Endothelial cell of umbilical vein (primary cell): ENCODE data around the gene LACTBL1. TPM values are rescaled to one million over a fixed set of nuclear protein-coding genes. Genes with fewer than 3 reads are reported as not detected.

ENCODE experiments used
- BruUV-seq: library from RNA; stranded (reverse); fragments of 400-500 nt; replicated peaks from 2 replicates; lab custom pipeline; 2021; lab: Mats Ljungman, UMichigan
- CTCF ChIA-PET: fragments of 300-600, 350-600 bp; sonication (Branson Sonifier 250); formaldehyde crosslinking; loops from one replicate; lab custom pipeline; 2021; ENCODE audit warnings: antibody characterized with exemption, inconsistent platforms; lab: Charles Lee
- POLR2A ChIA-PET: fragments of 300-600, 350-600 bp; sonication (Branson Sonifier 250); formaldehyde crosslinking; loops from one replicate; lab custom pipeline; 2021; ENCODE audit warnings: antibody characterized with exemption, inconsistent platforms; lab: Charles Lee
- DNase-seq: peaks from one replicate; pipeline ENCODE4 v3.0.0-alpha.2; 2011; ENCODE audit warnings: low read depth, low spot score
- FAIRE-seq: peaks from 2 replicates; lab custom pipeline; 2011; peaks lifted over from hg19 to GRCh38; lab: Jason Lieb, UNC
- H2AFZ ChIP-seq: 2 replicates; pipeline ENCODE4 v1.6.0; 2012; ENCODE audit warnings: low read depth, low read length, control low read depth, inconsistent platforms
- H3K27ac ChIP-seq: 2 replicates; pipeline ENCODE4 v1.5.1; 2011; ENCODE audit warnings: low read depth, mild to moderate bottlenecking, control low read depth, low read length, moderate library complexity; ENCODE audit not compliant: insufficient read depth
- H3K27me3 ChIP-seq, 2 experiments: 2 replicates each; pipeline versions ENCODE4 v1.6.0 to v1.6.1; 2011; ENCODE audit warnings: low read length in 2 of 2, mixed read lengths in 1 of 2; ENCODE audit not compliant: control insufficient read depth in 2 of 2, insufficient read depth in 2 of 2
- H3K36me3 ChIP-seq, 2 experiments: 2 replicates in 1 of 2; 3 replicates in 1 of 2; pipeline ENCODE4 v1.5.1; 2011; ENCODE audit warnings: low read length in 2 of 2, mild to moderate bottlenecking in 1 of 2, moderate library complexity in 1 of 2; ENCODE audit not compliant: control insufficient read depth in 2 of 2, insufficient read depth in 2 of 2; ENCODE audit errors: extremely low read depth in 1 of 2
- H3K4me1 ChIP-seq: 3 replicates; pipeline ENCODE4 v1.5.1; 2011; ENCODE audit warnings: mild to moderate bottlenecking, low read length; ENCODE audit not compliant: control insufficient read depth, insufficient read depth; ENCODE audit errors: extremely low read depth
- H3K4me2 ChIP-seq: 2 replicates; pipeline ENCODE4 v1.6.1; 2011; ENCODE audit warnings: low read length, control low read depth, mixed read lengths; ENCODE audit not compliant: insufficient read depth
- H3K4me3 ChIP-seq, 3 experiments: fragments of 200-600 bp in 1 of 3; sonication (generic), shearing (Covaris generic) in 1 of 3; replicated peaks in 1 of 3; 2 replicates each; pipeline ENCODE4 v1.5.1; 2011 to 2016; ENCODE audit warnings: control low read depth in 3 of 3, low read length in 3 of 3, mild to moderate bottlenecking in 2 of 3, inconsistent platforms in 1 of 3, low read depth in 1 of 3, moderate library complexity in 1 of 3; ENCODE audit not compliant: insufficient read depth in 1 of 3
- H3K79me2 ChIP-seq: 2 replicates; pipeline ENCODE4 v1.6.0; 2012; ENCODE audit warnings: low read length, inconsistent platforms; ENCODE audit not compliant: control insufficient read depth, insufficient read depth
- H3K9ac ChIP-seq: replicated peaks from 2 replicates; pipeline ENCODE3; 2011; ENCODE audit warnings: low read length, control low read depth; ENCODE audit not compliant: insufficient read depth; ENCODE audit errors: extremely low read depth
- H3K9me1 ChIP-seq: replicated peaks from 3 replicates; pipeline ENCODE4 v1.6.0; 2011; ENCODE audit warnings: mild to moderate bottlenecking, low read length; ENCODE audit not compliant: control insufficient read depth, insufficient read depth; ENCODE audit errors: extremely low read depth
- H3K9me3 ChIP-seq: replicated peaks from 2 replicates; pipeline ENCODE4 v1.5.1; 2012; ENCODE audit warnings: low read length, inconsistent platforms; ENCODE audit not compliant: control insufficient read depth, insufficient read depth
- H4K20me1 ChIP-seq: replicated peaks from 2 replicates; pipeline ENCODE3; 2011; ENCODE audit warnings: mild to moderate bottlenecking, low read length; ENCODE audit not compliant: control insufficient read depth, insufficient read depth; ENCODE audit errors: extremely low read depth
- EZH2 ChIP-seq: IDR thresholded peaks from 2 replicates; pipeline ENCODE4 v1.6.1; 2012; ENCODE audit warnings: borderline replicate concordance, low read depth, mild to moderate bottlenecking, moderate library complexity, low read length, inconsistent platforms; ENCODE audit not compliant: severe bottlenecking
- FOS ChIP-seq: IDR thresholded peaks from 2 replicates; pipeline ENCODE4 v1.6.1; 2011; ENCODE audit warnings: mild to moderate bottlenecking, low read length, moderate library complexity, borderline replicate concordance; ENCODE audit not compliant: insufficient read depth
- GATA2 ChIP-seq: IDR thresholded peaks from 2 replicates; pipeline ENCODE4 v1.7.0; 2011; ENCODE audit warnings: low read depth, mild to moderate bottlenecking, moderate library complexity, mixed read lengths, low read length; ENCODE audit not compliant: insufficient read length, insufficient read depth
- JUN ChIP-seq: IDR thresholded peaks from 2 replicates; pipeline ENCODE4 v1.6.1; 2011; ENCODE audit warnings: borderline replicate concordance, low read depth; ENCODE audit not compliant: insufficient read length, insufficient read depth
- MYC ChIP-seq: IDR thresholded peaks from one replicate; pipeline ENCODE4 v1.6.1; 2011; ENCODE audit warnings: mild to moderate bottlenecking, low read depth, low read length
- POLR2A ChIP-seq: IDR thresholded peaks from 2 replicates; pipeline ENCODE4 v1.6.1; 2012; ENCODE audit warnings: low read depth, mild to moderate bottlenecking, control low read depth, low read length
- POLR2AphosphoS5 ChIP-seq: IDR thresholded peaks from 2 replicates; pipeline ENCODE4 v1.6.1; 2012; ENCODE audit warnings: low read depth, mild to moderate bottlenecking, control low read depth, low read length, moderate library complexity; ENCODE audit not compliant: insufficient read depth
- dilution Hi-C: fragments of 300-500 bp; cut with MboI; formaldehyde crosslinking; loops from one replicate; pipeline ENCODE4 v1.15.0; 2019; ENCODE audit warnings: low sequenced_read_pairs; ENCODE audit not compliant: extremely low pct_ligation_motif_present
- intact Hi-C: fragments of 100-400 bp; cut with micrococcal nuclease; formaldehyde crosslinking; loops from one replicate; pipeline ENCODE4 v1.10.0; 2022
- polyA plus RNA-seq, 4 experiments: library from polyadenylated mRNA; depleted of rRNA in 3 of 4; stranded (reverse) in 3 of 4; unstranded in 1 of 4; fragments of >200 nt; gene quantifications; 2 replicates each; pipeline versions ENCODE4 v1.2.1 to v1.2.3, GENCODE V29; 2011 to 2012; ENCODE audit warnings: missing spikeins in 1 of 4
- total RNA-seq: library from RNA; stranded (reverse); gene quantifications from 2 replicates; pipeline ENCODE4 v1.2.3, GENCODE V29; 2021
- TF ChIP-seq, protein P1 (sequence below), 2 donors: IDR thresholded peaks; 1 replicate in 1 of 2; 2 replicates in 1 of 2; pipeline ENCODE4 v1.5.1; 2011; ENCODE audit warnings: low read length in 2 of 2, mild to moderate bottlenecking in 2 of 2, moderate library complexity in 2 of 2, control low read depth in 1 of 2, inconsistent platforms in 1 of 2, low read depth in 1 of 2; ENCODE audit not compliant: insufficient read depth in 1 of 2; ENCODE audit errors: extremely low read depth in 1 of 2
- TF ChIP-seq, protein P2 (sequence below): IDR thresholded peaks from 2 replicates; pipeline ENCODE4 v1.6.1; 2011; ENCODE audit not compliant: insufficient read depth, insufficient read length

LACTBL1 gene
- total and polyA plus RNA-seq, 2 donors (not counting 3 experiments of a cell fraction or from before 2014, with no cell fraction given), result not detected

DNA sequence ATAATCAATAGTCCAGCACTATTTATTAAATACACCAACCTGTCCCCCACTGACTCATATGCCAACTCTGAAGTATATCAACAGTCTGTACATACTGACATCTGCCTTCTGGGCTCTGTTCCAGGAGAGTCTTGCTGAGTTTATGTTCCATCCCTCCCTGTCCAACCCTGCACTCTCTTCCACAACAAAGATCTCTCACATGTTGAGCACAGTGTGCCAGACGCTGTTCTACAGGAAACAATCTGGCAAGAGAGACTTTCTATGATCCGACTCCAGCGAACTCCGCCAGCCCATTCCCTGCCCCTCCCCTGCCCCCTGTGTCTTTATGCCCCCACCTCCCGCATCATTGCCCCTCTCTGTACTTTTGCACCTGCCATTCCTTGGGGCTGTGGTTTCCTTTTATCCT is 3.4 kb downstream of the LACTBL1 start:
- ChIA-PET POLR2A (no interaction called here), CTCF (no interaction called here)
- no peaks in the 10 kb centered on the region for H3K9me1 ChIP-seq
- peaks cover 28 to 43% of the 10 kb centered on the region in 2 experiments for H3K27me3 ChIP-seq
- dilution Hi-C loops (loop anchor here (25.0 kb wide), 1 partner anchor 307 kb away; the partner anchor contains the start of gene C1QB), intact Hi-C loops (no loop called here)
- H3K4me3 ChIP-seq, result no peak overlapping the region
- H3K4me1 ChIP-seq, result peaks cover 4% of the 10 kb centered on the region
- no peak overlapping the region for H2AFZ ChIP-seq
- H3K79me2 ChIP-seq, result no peaks in the 10 kb centered on the region
- FAIRE-seq (peak; percentile 66), DNase-seq (peak; percentile 89)
- no peak overlapping the region for H3K4me2 ChIP-seq
- BruUV-seq, result no TSS peak
- H3K9me3 ChIP-seq, result no peaks in the 10 kb centered on the region
- H3K36me3 ChIP-seq, result no peaks in the 10 kb centered on the region
- no peaks in the 10 kb centered on the region for H4K20me1 ChIP-seq
- TF ChIP-seq POLR2AphosphoS5 (no peak), POLR2A (no peak), GATA2 (no peak), MYC (no peak), EZH2 (no peak), FOS (no peak), JUN (no peak)
- TF ChIP-seq, protein P1, sequence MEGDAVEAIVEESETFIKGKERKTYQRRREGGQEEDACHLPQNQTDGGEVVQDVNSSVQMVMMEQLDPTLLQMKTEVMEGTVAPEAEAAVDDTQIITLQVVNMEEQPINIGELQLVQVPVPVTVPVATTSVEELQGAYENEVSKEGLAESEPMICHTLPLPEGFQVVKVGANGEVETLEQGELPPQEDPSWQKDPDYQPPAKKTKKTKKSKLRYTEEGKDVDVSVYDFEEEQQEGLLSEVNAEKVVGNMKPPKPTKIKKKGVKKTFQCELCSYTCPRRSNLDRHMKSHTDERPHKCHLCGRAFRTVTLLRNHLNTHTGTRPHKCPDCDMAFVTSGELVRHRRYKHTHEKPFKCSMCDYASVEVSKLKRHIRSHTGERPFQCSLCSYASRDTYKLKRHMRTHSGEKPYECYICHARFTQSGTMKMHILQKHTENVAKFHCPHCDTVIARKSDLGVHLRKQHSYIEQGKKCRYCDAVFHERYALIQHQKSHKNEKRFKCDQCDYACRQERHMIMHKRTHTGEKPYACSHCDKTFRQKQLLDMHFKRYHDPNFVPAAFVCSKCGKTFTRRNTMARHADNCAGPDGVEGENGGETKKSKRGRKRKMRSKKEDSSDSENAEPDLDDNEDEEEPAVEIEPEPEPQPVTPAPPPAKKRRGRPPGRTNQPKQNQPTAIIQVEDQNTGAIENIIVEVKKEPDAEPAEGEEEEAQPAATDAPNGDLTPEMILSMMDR (IDR thresholded peaks at IDR 0.05; ENCODE audit: extremely low read depth in 1 of 2, insufficient read depth in 1 of 2, low read depth in 1 of 2, low read length in 2 of 2), result no peak
- TF ChIP-seq, protein P2, sequence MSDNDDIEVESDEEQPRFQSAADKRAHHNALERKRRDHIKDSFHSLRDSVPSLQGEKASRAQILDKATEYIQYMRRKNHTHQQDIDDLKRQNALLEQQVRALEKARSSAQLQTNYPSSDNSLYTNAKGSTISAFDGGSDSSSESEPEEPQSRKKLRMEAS, result no peak
- H3K27ac ChIP-seq, result no peak overlapping the region
- no peak overlapping the region for H3K9ac ChIP-seq
